Caco-2 (cell line): ENCODE data around the gene CASP12. TPM values are rescaled to one million over a fixed set of nuclear protein-coding genes. Genes with fewer than 3 reads are reported as not detected.

Source experiments
- BruUV-seq: library from RNA; stranded (reverse); fragments of 400-500 nt; replicated peaks from 2 replicates; lab custom pipeline; 2021; lab: Mats Ljungman, UMichigan
- CTCF ChIA-PET: fragments of 300-600 bp; sonication (Branson Sonifier 250); formaldehyde crosslinking; loops from one replicate; lab custom pipeline; 2022; ENCODE audit warnings: antibody characterized with exemption; lab: Charles Lee
- POLR2A ChIA-PET: fragments of 300-600 bp; sonication (Branson Sonifier 250); formaldehyde crosslinking; loops from one replicate; lab custom pipeline; 2022; ENCODE audit warnings: antibody characterized with exemption; lab: Charles Lee
- DNase-seq, 2 experiments: peaks; one replicate each; pipeline versions ENCODE4 v3.0.0 to v3.0.0-alpha.2; 2020 to 2022
- H3K27me3 ChIP-seq: replicated peaks from 2 replicates; pipeline ENCODE4 v1.6.0; 2011; ENCODE audit warnings: low read length; ENCODE audit not compliant: control insufficient read depth, insufficient read depth
- H3K36me3 ChIP-seq: 2 replicates; pipeline ENCODE4 v1.5.1; 2011; ENCODE audit warnings: low read length; ENCODE audit not compliant: control insufficient read depth, insufficient read depth
- H3K4me1 ChIP-seq: fragments of 250-450 bp; sonication (Bioruptor Pico); 2 replicates; pipeline ENCODE4 v1.5.1; 2020; ENCODE audit warnings: mild to moderate bottlenecking
- H3K4me3 ChIP-seq: 2 replicates; pipeline ENCODE4 v1.5.1; 2011; ENCODE audit warnings: low read depth, mild to moderate bottlenecking, control low read depth, low read length
- H3K9me3 ChIP-seq: fragments of 250-450 bp; sonication (Bioruptor Pico); 2 replicates; pipeline ENCODE4 v1.5.1; 2020; ENCODE audit warnings: mild to moderate bottlenecking, moderate library complexity
- H3K27ac Mint-ChIP-seq: one replicate; pipeline ENCODE4 v1.8.0; 2022; ENCODE audit warnings: mixed read lengths; ENCODE audit not compliant: unreplicated experiment
- H3K27me3 Mint-ChIP-seq: one replicate; pipeline ENCODE4 v1.8.0; 2022; ENCODE audit warnings: mixed read lengths; ENCODE audit not compliant: insufficient read depth, unreplicated experiment
- H3K36me3 Mint-ChIP-seq: one replicate; pipeline ENCODE4 v1.8.0; 2022; ENCODE audit warnings: mild to moderate bottlenecking, mixed read lengths; ENCODE audit not compliant: insufficient read depth, unreplicated experiment
- H3K4me1 Mint-ChIP-seq: one replicate; pipeline ENCODE4 v1.8.0; 2022; ENCODE audit warnings: low read depth, mixed read lengths; ENCODE audit not compliant: unreplicated experiment
- H3K4me3 Mint-ChIP-seq: one replicate; pipeline ENCODE4 v1.8.0; 2022; ENCODE audit warnings: mild to moderate bottlenecking, moderate library complexity, mixed read lengths; ENCODE audit not compliant: unreplicated experiment
- H3K9me3 Mint-ChIP-seq: one replicate; pipeline ENCODE4 v1.8.0; 2022; ENCODE audit warnings: mixed read lengths; ENCODE audit not compliant: unreplicated experiment
- CTCF ChIP-seq, 2 experiments: fragments of 200-600 bp in 1 of 2; IDR thresholded peaks; 1 replicate in 1 of 2; 2 replicates in 1 of 2; pipeline versions ENCODE4 v1.5.1 to v1.8.0; 2011 to 2022; ENCODE audit warnings: antibody characterized with exemption in 1 of 2, control low read depth in 1 of 2, inconsistent platforms in 1 of 2, low read depth in 1 of 2, low read length in 1 of 2, mild to moderate bottlenecking in 1 of 2, moderate library complexity in 1 of 2; ENCODE audit not compliant: insufficient read depth in 1 of 2, severe bottlenecking in 1 of 2, unreplicated experiment in 1 of 2
- intact Hi-C: fragments of 100-400 bp; cut with micrococcal nuclease; formaldehyde crosslinking; loops from one replicate; pipeline ENCODE4 v1.10.0; 2022; ENCODE audit not compliant: unreplicated experiment
- total RNA-seq: library from RNA; stranded (reverse); gene quantifications from 2 replicates; pipeline ENCODE4 v1.2.3, GENCODE V29; 2022

CASP12 gene
- total RNA-seq, 1 experiment from 2014 or later = not detected

GRCh38 chr11:104917271-104918112 is 19.2 kb upstream of the CASP12 start:
- H3K36me3 Mint-ChIP-seq = no peaks in the 10 kb centered on the region
- no peaks in the 10 kb centered on the region for H3K4me1 Mint-ChIP-seq
- no peak overlapping the region for H3K4me3 Mint-ChIP-seq
- no peaks in the 10 kb centered on the region for H3K9me3 Mint-ChIP-seq
- no peak for TF ChIP-seq CTCF (IDR thresholded peaks at IDR 0.05; ENCODE audit: insufficient read depth in 1 of 2, low read depth in 1 of 2, low read length in 1 of 2, severe bottlenecking in 1 of 2, unreplicated experiment in 1 of 2)
- Histone ChIP-seq H3K27me3 (no peaks in the 10 kb centered on the region), H3K36me3 (no peaks in the 10 kb centered on the region), H3K4me1 (0 out of 2 replicates have a peak, but pooled peaks cover 4% of the 10 kb centered on the region), H3K4me3 (no peak overlapping the region), H3K9me3 (no peaks in the 10 kb centered on the region)
- ChIA-PET POLR2A (no interaction called here), CTCF (no interaction called here)
- DNase-seq = no peak
- no peak overlapping the region for H3K27ac Mint-ChIP-seq
- no TSS peak for BruUV-seq
- H3K27me3 Mint-ChIP-seq = peaks cover 2% of the 10 kb centered on the region
- intact Hi-C loops = no loop called here

- no peaks in the 10 kb centered on the region for H3K4me1 Mint-ChIP-seq
- BruUV-seq = no TSS peak
- DNase-seq = no peak
- no peak overlapping the region for H3K27ac Mint-ChIP-seq
- H3K27me3 Mint-ChIP-seq = peaks cover 2% of the 10 kb centered on the region
- H3K27me3 ChIP-seq = no peaks in the 10 kb centered on the region
- no peak for TF ChIP-seq CTCF (IDR thresholded peaks at IDR 0.05; ENCODE audit: insufficient read depth in 1 of 2, low read depth in 1 of 2, low read length in 1 of 2, severe bottlenecking in 1 of 2, unreplicated experiment in 1 of 2)
- CTCF ChIA-PET = no interaction called here
- no peaks in the 10 kb centered on the region for H3K36me3 Mint-ChIP-seq
- intact Hi-C loops = no loop called here
- POLR2A ChIA-PET = no interaction called here
- no peak overlapping the region for H3K4me3 Mint-ChIP-seq
- no peaks in the 10 kb centered on the region for H3K36me3 ChIP-seq
- H3K9me3 Mint-ChIP-seq = no peaks in the 10 kb centered on the region
- H3K9me3 ChIP-seq = no peaks in the 10 kb centered on the region
- H3K4me1 ChIP-seq = 0 out of 2 replicates have a peak, but pooled peaks cover 4% of the 10 kb centered on the region
- no peak overlapping the region for H3K4me3 ChIP-seq
Measured at GRCh38 chr11:104916442-104916841, 18.2 kb upstream of the CASP12 start.

- no peak overlapping the region for H3K27ac Mint-ChIP-seq
- CTCF ChIA-PET = no interaction called here
- no peak for TF ChIP-seq CTCF (IDR thresholded peaks at IDR 0.05; ENCODE audit: insufficient read depth in 1 of 2, low read depth in 1 of 2, low read length in 1 of 2, severe bottlenecking in 1 of 2, unreplicated experiment in 1 of 2)
- no peaks in the 10 kb centered on the region for H3K9me3 Mint-ChIP-seq
- Histone ChIP-seq H3K4me1 (no peaks in the 10 kb centered on the region), H3K36me3 (no peaks in the 10 kb centered on the region), H3K4me3 (no peak overlapping the region), H3K9me3 (no peaks in the 10 kb centered on the region), H3K27me3 (no peaks in the 10 kb centered on the region)
- H3K36me3 Mint-ChIP-seq = no peaks in the 10 kb centered on the region
- intact Hi-C loops = no loop called here
- POLR2A ChIA-PET = no interaction called here
- peaks cover 2% of the 10 kb centered on the region for H3K27me3 Mint-ChIP-seq
- no peak overlapping the region for H3K4me3 Mint-ChIP-seq
- DNase-seq = no peak
- H3K4me1 Mint-ChIP-seq = no peaks in the 10 kb centered on the region
- BruUV-seq = no TSS peak
Measured at GRCh38 chr11:104912102-104912501, 13.8 kb upstream of the CASP12 start.
